KG1 (cell line): ENCODE results near the gene ADIPOR2.

Experiments
- DNase-seq: peaks from one replicate; lab custom pipeline; 2025; lab: John Stamatoyannopoulos, UW

Gene ADIPOR2

GRCh38 chr12:1690578-1691122, at the start of gene ADIPOR2:
TSS of gene ADIPOR2 (plus strand) at chr12:1691070. CDS start at chr12:1754344, 63,274 bp downstream.
- DNase-seq: peak; percentile 92

GRCh38 chr12:1642513-1642912, 48.4 kb upstream of the ADIPOR2 start:
- DNase-seq: no peak

GRCh38 chr12:1643043-1643442, 47.8 kb upstream of the ADIPOR2 start:
- DNase-seq: no peak

GRCh38 chr12:1643905-1644533, 46.9 kb upstream of the ADIPOR2 start:
- DNase-seq: no peak

- DNase-seq: no peak
These were observed 46.1 kb upstream of the ADIPOR2 start for GRCh38 chr12:1644534-1645438.

- DNase-seq: no peak
These were observed 45.1 kb upstream of the ADIPOR2 start for GRCh38 chr12:1645819-1646218.

GRCh38 chr12:1646569-1647284, 44.1 kb upstream of the ADIPOR2 start:
- DNase-seq: no peak

- no peak for DNase-seq
These were observed 43.6 kb upstream of the ADIPOR2 start for GRCh38 chr12:1647285-1647669.

- no peak for DNase-seq
These were observed 40.5 kb upstream of the ADIPOR2 start for GRCh38 chr12:1650260-1650977.

GRCh38 chr12:1650978-1651361, 39.9 kb upstream of the ADIPOR2 start:
- DNase-seq: no peak

GRCh38 chr12:1651946-1652345, 38.9 kb upstream of the ADIPOR2 start:
- no peak for DNase-seq

- no peak for DNase-seq
These were observed 35.6 kb upstream of the ADIPOR2 start for GRCh38 chr12:1655225-1655788.

GRCh38 chr12:1656902-1657301, 34.0 kb upstream of the ADIPOR2 start:
- no peak for DNase-seq

- DNase-seq: no peak
These were observed 33.2 kb upstream of the ADIPOR2 start for GRCh38 chr12:1657688-1658087.

GRCh38 chr12:1660304-1661187, 30.3 kb upstream of the ADIPOR2 start:
- DNase-seq: no peak

- DNase-seq: peak; percentile 39
These were observed 29.1 kb upstream of the ADIPOR2 start for GRCh38 chr12:1661553-1662335.

GRCh38 chr12:1662761-1663439, 28.0 kb upstream of the ADIPOR2 start:
- DNase-seq: no peak

GRCh38 chr12:1663440-1664132, 27.3 kb upstream of the ADIPOR2 start:
- no peak for DNase-seq
